Stimulated activated naive CD8-positive, alpha-beta T cell treated with anti-CD3 and anti-CD28 coated beads, Interleukin-15, Interleukin-2, amounts not matched to agents 100 U/mL and 50 U/mL, for 24 hours (primary cell): ENCODE measurements around the gene KIF1A.

Experiments used
- ATAC-seq: fragments of 150-1000 bp; cut with Tn5 transposase; one replicate; pipeline ENCODE4 v1.10.0; 2021
- DNase-seq: peaks from one replicate; pipeline ENCODE4 v3.0.0; 2021

Gene KIF1A

GRCh38 chr2:240736281-240737250, 83.5 kb downstream of the KIF1A start:
- ATAC-seq (no peak), DNase-seq (no peak)

GRCh38 chr2:240735476-240735875, 84.5 kb downstream of the KIF1A start:
- DNase-seq (no peak), ATAC-seq (no peak)

DNA sequence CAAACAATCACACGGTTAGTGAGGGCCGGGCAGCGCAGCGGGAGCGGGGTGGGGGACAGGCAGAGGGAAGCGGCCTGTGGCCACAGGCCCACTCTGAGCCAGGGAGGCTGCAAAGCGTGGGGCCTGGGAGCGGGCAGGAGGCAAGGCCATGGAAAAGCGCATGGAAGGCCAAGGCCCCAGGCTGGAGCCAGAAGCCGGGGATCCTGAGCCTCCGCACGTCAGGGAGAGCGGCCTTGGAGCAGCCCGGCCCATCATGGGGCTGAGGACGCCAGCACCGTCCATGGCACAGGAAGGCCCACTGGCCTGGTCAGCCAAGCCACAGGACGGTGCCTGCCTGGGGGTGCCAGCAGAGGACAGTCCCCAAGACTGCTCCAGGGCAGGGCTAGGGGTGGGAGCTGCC, 85.3 kb downstream of the KIF1A start:
- ATAC-seq (no peak), DNase-seq (no peak)

DNA sequence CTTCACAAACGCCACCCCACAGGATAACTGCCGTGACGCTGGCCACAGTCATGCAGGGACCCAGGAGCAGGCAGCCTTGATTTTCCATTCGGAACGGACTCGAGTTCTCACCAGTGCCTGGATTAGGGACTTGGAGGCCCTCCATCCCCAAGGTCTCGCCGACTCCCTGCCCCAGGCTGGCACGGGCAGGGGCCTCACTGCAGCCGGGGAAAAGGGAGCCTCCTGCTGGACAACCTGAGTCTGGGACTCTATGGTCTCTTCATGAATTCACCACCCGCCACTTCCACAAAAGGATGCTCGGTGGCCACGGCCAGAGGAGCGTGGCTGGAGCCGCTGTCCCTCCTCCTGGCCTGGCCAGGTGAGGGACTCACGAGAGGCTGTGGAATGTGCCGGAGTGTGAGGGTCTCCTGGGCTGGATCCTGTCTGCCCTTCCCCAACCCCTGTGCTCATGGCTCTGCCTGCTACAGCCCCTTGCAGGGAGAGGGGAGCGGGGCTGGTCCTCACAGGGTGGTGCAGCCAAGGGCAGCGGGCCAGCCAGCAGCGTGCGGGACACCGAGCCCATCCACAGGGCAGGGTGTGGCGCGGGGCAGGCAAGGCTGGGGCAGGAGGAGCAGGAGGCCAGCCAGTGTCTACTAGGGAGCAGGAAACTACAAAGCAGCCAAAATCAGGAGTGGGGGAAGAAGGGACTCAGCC, 86.1 kb downstream of the KIF1A start:
- DNase-seq (peak; percentile 19), ATAC-seq (no peak)

- no peak for DNase-seq
- ATAC-seq, result no peak
Observed at GRCh38 chr2:240732911-240733622, 87.0 kb downstream of the KIF1A start.

GRCh38 chr2:240732184-240732583, 87.8 kb downstream of the KIF1A start:
- ATAC-seq, result no peak

DNA sequence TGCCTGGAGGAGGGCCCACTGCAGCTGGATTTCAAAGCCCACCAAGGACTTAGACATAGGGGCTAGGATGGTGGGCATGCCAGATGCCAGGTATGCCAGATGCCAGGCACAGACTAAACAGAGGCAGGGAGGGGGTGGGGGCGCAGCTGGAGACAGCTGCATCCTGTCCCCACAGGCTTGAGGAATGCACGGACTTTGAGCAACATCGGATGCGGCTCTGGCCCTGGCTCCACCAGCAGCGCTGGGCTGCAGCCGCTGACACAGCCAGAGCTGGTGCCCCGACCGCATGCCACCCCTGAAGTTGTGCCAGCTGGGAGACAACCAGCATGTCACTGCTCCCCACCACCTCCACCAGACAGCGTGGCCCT, 88.9 kb downstream of the KIF1A start:
- no peak for ATAC-seq
- DNase-seq, result no peak

More at GRCh38 chr2:240732184-240732583, 87.8 kb downstream of the KIF1A start:
- no peak for DNase-seq

- DNase-seq (no peak), ATAC-seq (no peak)
Observed at GRCh38 chr2:240730501-240731177, 89.4 kb downstream of the KIF1A start.

GRCh38 chr2:240728827-240729226, 91.2 kb downstream of the KIF1A start:
- DNase-seq (no peak), ATAC-seq (no peak)

DNA sequence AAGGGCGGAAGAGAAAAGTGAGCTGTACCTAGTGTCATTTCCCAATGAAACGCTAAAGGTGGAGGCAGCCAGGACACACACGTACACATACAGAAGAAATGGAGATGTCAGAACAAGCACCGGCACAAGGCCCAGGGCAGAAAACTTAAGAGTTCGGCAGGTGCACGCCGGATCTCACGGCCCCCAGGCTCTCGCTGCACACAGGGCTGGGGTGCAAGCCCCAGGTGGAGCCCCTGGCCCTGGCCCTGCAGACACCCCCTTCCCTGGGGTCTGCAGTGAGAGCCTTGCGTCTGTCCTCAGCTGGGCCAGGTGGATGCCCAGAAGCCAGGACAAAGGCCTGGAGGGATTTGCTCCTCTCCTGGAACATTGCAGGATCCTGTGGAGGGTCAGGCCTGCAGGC, 91.7 kb downstream of the KIF1A start:
- no peak for DNase-seq
- ATAC-seq, result no peak

DNA sequence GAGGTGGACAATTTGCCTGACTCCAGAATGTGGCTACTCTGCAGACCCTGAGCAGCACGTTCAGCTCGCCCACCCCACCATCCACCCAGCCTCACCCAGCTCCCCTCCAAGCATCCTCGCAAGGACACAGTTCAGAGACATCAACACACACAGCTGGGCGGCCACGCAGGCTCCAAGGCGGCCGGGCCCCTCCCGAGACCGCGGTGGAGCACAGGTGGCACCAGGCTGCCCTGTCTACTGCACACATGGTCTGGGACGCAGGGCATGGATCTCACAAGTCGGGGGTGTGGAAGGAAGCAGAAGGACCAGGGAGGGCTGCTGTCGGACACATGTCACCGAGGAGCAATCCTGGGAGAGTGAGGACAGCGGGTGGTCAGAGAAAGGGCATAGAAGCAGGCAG, 92.1 kb downstream of the KIF1A start:
- DNase-seq, result no peak
- ATAC-seq, result no peak

DNA sequence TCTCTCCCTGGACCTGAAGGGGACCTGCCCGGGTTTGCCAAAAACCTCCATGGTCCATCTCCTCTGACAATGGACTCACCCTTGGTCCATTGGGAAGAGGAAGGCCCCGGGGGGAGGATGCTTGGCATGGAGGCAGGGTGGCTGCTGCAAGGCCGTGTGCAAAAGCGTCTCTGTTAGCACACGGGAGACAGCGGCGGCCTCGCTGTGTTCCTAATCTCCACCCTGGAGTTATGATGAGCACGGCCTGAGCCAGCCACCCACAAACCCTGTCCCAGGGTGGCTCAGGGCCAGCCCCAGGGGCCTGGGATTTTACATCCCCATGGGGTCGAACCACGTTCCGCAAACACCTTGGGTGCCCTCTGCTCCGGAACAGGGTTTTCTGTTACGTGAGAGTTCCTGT, 92.6 kb downstream of the KIF1A start:
- no peak for DNase-seq
- ATAC-seq, result no peak

GRCh38 chr2:240726876-240727275, 93.1 kb downstream of the KIF1A start:
- no peak for ATAC-seq
- DNase-seq, result no peak

DNA sequence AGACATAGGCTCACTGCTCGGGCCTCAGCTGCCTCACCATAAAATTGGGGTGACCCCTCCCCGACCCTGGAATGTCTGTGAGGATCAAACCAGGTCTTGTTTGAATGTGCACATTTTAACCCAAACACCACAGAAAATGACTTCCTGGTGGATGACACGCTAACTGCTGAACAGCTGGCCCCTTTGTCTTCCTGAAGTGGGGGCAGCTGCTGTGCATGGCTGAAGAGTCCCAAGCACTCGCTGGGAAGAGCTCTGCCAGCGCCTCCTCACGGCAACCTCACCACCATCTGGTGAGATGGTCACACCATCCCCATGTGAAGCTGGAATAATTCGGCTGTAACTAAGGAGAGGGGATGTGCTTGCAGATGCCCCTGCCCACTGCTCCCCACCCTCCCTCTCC, 94.3 kb downstream of the KIF1A start:
- no peak for DNase-seq
- ATAC-seq, result no peak

GRCh38 chr2:240725266-240725665, 94.8 kb downstream of the KIF1A start:
- no peak for DNase-seq
- ATAC-seq, result no peak

DNA sequence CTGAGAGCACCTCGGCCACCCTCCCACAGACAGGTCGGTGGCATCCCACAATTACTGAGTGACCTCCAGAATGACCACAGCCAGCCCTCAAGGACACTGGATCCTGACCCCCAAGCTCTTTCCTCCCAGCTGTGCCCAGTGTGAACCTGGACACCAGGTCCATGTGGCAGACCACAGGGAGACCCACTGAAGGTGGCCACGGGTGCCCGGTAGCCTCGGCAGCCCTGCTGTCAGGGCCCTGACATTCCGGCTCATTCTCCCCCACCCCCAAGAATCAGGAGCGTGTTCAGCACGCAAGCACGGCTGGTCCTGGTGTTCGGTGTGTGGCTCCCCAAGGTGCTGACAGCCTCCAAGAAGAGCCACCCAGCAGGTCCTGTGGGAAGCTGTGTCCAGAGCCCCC, 95.6 kb downstream of the KIF1A start:
- ATAC-seq, result no peak
- no peak for DNase-seq

DNA sequence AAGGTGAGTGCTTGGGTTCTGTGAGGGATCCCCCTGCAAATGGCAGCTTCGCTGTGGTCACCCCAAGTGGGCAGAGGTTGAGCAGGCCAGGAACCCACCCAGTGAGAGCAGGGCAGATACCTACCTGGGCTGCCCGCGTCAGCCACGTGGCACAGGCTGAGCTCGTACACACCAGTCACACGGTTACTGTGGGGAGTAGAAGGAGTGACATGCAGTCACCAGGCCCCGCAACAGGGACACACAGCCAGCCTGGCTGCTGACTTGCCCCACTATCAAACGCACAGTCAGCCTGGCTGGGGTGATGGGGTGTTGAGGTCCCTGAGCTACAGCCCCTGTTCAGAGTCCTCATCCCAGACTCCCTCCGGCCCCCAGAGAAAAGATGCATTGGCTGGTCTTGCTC, 96.2 kb downstream of the KIF1A start:
- DNase-seq (no peak), ATAC-seq (no peak)

GRCh38 chr2:240722796-240723735, 97.0 kb downstream of the KIF1A start:
- DNase-seq (no peak), ATAC-seq (no peak)

DNA sequence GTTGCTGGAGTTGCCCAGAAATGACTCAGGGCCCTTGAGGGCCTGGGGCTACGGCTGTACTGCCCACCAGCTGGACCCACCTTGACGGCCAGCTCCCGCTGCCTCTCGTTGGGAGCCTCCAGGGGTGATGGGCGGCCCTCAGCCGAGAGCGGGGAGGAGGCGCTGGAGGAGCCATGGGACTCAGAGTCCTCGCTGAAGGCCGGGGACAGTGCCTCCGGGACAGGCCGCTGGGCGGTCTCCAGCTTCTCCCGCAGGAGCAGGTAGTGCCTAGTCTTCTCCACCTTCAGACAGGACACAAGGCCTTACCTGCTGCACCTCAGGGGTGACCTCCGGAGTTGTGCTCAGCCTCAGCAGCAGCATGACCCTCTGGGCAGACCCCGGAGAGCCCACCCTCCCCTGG, 97.6 kb downstream of the KIF1A start:
- DNase-seq (no peak), ATAC-seq (no peak)

DNA sequence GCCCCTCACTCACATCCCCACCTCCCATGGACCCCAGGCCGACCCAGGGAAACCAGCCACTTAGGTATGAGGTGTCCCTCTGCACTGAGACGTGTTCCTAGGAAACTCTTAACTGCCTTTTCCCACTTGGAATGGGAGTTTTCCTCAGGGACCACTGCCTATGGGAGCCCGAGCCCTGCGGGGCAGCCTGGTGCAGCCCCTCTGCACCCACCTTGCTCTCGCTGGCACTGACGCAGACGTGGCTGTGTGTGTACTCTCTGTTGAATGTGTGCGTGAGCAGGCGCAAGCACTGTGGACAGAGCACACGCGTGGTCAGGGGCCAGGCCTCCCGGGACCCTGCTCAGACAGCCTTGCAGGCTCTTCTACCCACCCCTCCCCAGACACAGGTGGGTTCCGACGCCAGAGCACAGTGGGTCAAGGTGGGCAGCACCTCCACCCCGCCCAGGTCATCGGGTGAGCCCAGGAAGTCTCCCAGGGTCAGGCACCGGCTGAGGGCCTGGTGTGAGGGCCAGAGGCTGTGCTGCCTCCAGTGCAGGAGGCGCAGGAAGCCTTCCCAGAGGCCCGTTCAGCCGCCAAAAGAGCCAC, 98.3 kb downstream of the KIF1A start:
- ATAC-seq, result no peak
- DNase-seq, result no peak
